IPS DF 6.9 (cell line): ENCODE data around the gene INSRR.

ENCODE experiments used
- DNase-seq: peaks from one replicate; pipeline ENCODE4 v3.0.0-alpha.2; 2013; ENCODE audit warnings: low read depth, low spot score
- H3K27ac ChIP-seq: one replicate; pipeline ENCODE4 v1.5.1; 2013; ENCODE audit warnings: low read length, control low read depth
- H3K27me3 ChIP-seq: 2 replicates; pipeline ENCODE4 v1.6.1; 2013; ENCODE audit warnings: mild to moderate bottlenecking, low read length; ENCODE audit not compliant: control insufficient read depth, insufficient read depth
- H3K36me3 ChIP-seq: 2 replicates; pipeline ENCODE4 v1.6.1; 2013; ENCODE audit warnings: low read length; ENCODE audit not compliant: control insufficient read depth, insufficient read depth
- H3K4me1 ChIP-seq: 2 replicates; pipeline ENCODE4 v1.6.1; 2013; ENCODE audit warnings: low read length; ENCODE audit not compliant: control insufficient read depth, insufficient read depth
- H3K4me3 ChIP-seq: 2 replicates; pipeline ENCODE4 v1.5.1; 2013; ENCODE audit warnings: mild to moderate bottlenecking, low read length
- H3K9me3 ChIP-seq: 2 replicates; pipeline ENCODE4 v1.6.1; 2013; ENCODE audit warnings: low read length, inconsistent platforms; ENCODE audit not compliant: control insufficient read depth, insufficient read depth
- WGBS: extraction: QIAGEN DNeasy Blood & Tissue Kit; methylation state at CpG from one replicate; pipeline ENCODE4 v1.1.7; 2013; ENCODE audit warnings: mixed read lengths, missing lambda C conversion rate; ENCODE audit not compliant: insufficient read length, insufficient coverage; 5-methylcytosine and 5-hydroxymethylcytosine counted together

Gene INSRR

DNA sequence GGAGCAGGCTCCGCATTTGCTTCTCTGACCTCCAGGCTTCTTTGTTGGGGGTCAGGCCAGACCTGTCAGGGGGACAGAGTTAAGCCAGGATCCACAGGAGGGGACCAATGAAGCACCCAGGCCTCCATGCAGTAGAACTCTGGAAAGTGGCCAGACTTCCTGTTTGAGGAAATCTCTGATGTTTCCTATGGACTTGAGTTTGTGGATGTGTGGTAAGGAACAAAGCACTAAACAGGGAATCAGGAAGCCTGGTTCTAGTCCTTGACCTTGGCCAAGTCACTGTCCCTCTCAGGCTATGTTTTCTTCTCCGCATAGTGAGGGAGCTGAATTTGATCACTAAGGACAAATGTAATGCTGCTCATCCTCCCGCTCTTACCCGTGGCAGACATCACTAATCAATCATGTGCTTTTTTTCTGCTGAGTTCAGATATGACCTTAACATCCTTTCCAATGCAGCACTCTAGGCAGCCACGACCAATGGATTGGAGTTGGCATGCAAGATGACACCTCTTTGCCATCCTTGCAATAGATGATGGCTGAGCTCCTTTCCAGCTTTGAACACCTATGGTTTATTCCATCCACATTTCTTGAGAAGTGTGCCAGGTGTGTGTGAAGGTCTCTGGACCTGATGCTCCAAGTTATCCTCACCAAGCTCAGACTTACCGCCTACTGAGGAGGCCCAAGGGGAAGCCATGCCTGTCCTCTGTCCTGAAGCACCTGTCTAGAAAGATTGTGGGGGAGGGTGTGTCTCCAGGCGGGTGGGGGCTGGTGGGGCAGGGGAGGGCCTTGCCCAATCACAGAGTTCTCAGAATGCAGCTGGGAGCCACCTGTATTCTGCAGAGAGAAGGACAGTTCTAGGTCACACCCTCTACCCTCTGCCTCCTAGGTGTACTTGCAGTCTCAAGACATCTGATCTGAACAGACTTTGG is 52.1 kb downstream of the INSRR start:
- Histone ChIP-seq H3K27ac (no peak overlapping the region), H3K9me3 (no peaks in the 10 kb centered on the region), H3K36me3 (no peaks in the 10 kb centered on the region), H3K4me3 (no peak overlapping the region), H3K4me1 (no peaks in the 10 kb centered on the region), H3K27me3 (no peaks in the 10 kb centered on the region)
- DNase-seq, result no peak
- WGBS, result no CpG with 5 or more reads among the region's 7 CpGs

DNA sequence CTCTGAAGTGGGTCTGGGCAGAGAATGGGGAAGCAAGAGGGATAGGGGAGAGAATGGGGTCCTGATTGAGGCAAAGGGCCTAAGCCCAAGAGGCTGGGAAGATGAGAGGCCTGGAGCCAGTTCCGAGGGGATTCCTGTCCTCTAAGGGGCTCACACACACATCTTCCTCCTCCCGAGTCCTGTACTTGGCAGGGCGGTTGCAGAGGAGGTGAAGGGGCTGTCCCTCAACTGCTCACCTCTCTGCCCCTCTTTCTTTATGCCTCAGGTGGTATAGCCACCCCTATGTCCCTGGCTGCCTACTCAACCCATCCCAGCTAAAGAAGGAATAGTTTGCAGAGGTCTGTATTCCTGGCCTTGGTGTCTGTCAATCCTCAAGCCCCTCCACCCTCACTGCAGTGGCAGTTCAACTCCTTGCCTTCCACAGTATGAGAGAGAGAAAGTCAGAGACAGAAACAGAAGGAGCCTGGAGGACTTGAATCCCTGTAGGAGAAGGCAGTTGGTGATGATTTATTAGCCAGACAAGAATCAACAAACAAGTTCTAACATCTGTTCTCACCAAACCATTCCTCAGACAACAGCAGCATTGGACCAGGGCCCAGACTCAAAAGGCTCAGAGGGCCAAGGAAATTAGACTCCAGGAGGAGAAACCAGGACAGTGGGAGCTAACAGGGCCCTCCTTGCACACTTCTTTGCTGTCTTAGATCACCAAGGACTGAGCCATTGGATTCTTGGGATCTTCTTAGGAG is 53.0 kb downstream of the INSRR start:
- Histone ChIP-seq H3K27me3 (no peaks in the 10 kb centered on the region), H3K9me3 (no peaks in the 10 kb centered on the region), H3K36me3 (0 out of 2 replicates have a peak, but pooled peaks cover 3% of the 10 kb centered on the region), H3K4me1 (no peaks in the 10 kb centered on the region), H3K27ac (no peak overlapping the region), H3K4me3 (no peak overlapping the region)
- DNase-seq, result no peak
- WGBS, result no CpG with 5 or more reads among the region's 3 CpGs

GRCh38 chr1:156804572-156805243 is 54.2 kb downstream of the INSRR start:
- Histone ChIP-seq H3K27ac (no peak overlapping the region), H3K4me1 (no peaks in the 10 kb centered on the region), H3K4me3 (no peak overlapping the region), H3K27me3 (no peaks in the 10 kb centered on the region), H3K9me3 (no peaks in the 10 kb centered on the region), H3K36me3 (peaks cover 5% of the 10 kb centered on the region; the same call in 1 of the 2 replicates)
- no peak for DNase-seq
- WGBS, result no CpG with 5 or more reads among the region's 6 CpGs

DNA sequence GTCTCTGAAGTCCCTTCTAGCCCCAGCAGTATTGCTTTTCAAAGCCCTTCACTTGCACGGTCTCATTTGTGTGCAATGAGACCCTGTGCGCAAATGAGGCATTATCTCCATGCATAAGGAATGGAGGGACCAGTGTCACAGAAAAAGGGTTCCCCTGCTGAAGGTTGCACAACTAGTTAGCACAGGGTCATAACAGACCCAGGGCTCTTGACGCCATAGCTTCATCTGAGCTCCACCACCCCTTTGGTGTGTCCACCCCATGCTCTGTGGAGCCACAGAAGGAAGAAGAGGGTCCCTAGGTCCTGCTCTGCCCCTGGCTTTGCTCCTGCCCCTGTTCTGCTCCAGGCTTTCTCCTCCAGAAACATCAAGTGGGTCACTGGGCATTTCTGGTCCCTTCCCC is 54.9 kb downstream of the INSRR start:
- no peak for DNase-seq
- no CpG with 5 or more reads among the region's 3 CpGs for WGBS
- H3K4me1 ChIP-seq, result no peaks in the 10 kb centered on the region
- H3K4me3 ChIP-seq, result no peak overlapping the region
- H3K36me3 ChIP-seq, result peaks cover 5% of the 10 kb centered on the region; the same call in 1 of the 2 replicates
- H3K27ac ChIP-seq, result no peak overlapping the region
- H3K9me3 ChIP-seq, result no peaks in the 10 kb centered on the region
- H3K27me3 ChIP-seq, result no peaks in the 10 kb centered on the region

DNA sequence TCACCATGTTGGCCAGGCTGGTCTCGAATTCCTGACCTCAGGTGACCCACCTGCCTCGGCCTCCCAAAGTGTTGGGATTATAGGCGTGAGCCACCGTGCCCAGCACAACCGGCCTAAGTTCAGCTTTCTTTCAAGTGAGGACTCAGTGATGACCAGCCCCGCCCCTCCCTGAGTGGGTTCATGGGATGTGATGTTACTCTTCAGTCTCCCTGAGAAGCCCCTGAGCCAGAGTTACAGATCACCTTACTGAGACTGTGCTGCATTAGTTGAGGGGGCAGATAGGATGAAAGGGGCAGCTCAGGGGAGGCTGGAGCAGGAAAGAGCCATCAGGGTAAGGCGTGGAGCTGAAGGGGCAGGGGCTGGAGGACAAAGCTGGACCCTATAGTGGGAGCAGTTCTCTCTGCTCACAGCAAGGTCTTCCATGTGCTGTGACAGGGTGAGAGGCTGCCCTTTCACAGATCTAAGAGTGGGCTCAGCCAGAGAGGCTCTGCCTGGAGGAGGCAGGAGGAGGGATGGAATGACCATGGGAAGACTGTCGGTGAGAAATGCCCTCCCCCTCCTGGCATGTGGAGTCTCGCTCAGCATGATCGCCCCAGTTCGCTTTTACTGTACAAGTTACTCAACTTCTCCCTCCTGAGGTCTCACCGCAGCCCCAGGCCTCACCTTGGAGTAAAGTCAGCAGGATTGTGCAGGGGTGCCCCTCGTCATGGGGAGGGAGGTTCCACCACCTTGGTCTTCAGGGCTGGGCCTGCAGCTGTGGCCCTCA is 55.6 kb downstream of the INSRR start:
- no peaks in the 10 kb centered on the region for H3K4me1 ChIP-seq

GRCh38 chr1:156802421-156802935 is 56.4 kb downstream of the INSRR start:
- DNase-seq, result no peak
- WGBS, result no CpG with 5 or more reads among the region's 8 CpGs
- Histone ChIP-seq H3K36me3 (peaks cover 14% of the 10 kb centered on the region; the same call in 1 of the 2 replicates), H3K27me3 (no peaks in the 10 kb centered on the region), H3K4me3 (no peak overlapping the region), H3K27ac (no peak overlapping the region), H3K9me3 (no peaks in the 10 kb centered on the region), H3K4me1 (no peaks in the 10 kb centered on the region)

More for the DNA sequence above, 55.6 kb downstream of the INSRR start:
- DNase-seq, result no peak
- no peaks in the 10 kb centered on the region for H3K27me3 ChIP-seq
- H3K4me3 ChIP-seq, result no peak overlapping the region
- no CpG with 5 or more reads among the region's 13 CpGs for WGBS
- H3K9me3 ChIP-seq, result no peaks in the 10 kb centered on the region
- no peak overlapping the region for H3K27ac ChIP-seq
- H3K36me3 ChIP-seq, result peaks cover 6% of the 10 kb centered on the region; the same call in 1 of the 2 replicates

GRCh38 chr1:156801409-156802121 is 57.4 kb downstream of the INSRR start:
- no peaks in the 10 kb centered on the region for H3K27me3 ChIP-seq
- no peaks in the 10 kb centered on the region for H3K9me3 ChIP-seq
- H3K36me3 ChIP-seq, result peaks cover 14% of the 10 kb centered on the region; the same call in 1 of the 2 replicates
- H3K4me3 ChIP-seq, result no peak overlapping the region
- no CpG with 5 or more reads among the region's 7 CpGs for WGBS
- no peaks in the 10 kb centered on the region for H3K4me1 ChIP-seq
- DNase-seq, result no peak
- no peak overlapping the region for H3K27ac ChIP-seq

- peaks cover 24% of the 10 kb centered on the region; the same call in 1 of the 2 replicates for H3K36me3 ChIP-seq
- no peaks in the 10 kb centered on the region for H3K9me3 ChIP-seq
- no peaks in the 10 kb centered on the region for H3K27me3 ChIP-seq
- no peak overlapping the region for H3K4me3 ChIP-seq
- H3K27ac ChIP-seq, result no peak overlapping the region
- no CpG with 5 or more reads among the region's 4 CpGs for WGBS
- peak; percentile 41 for DNase-seq
- H3K4me1 ChIP-seq, result no peaks in the 10 kb centered on the region
Observed at GRCh38 chr1:156797212-156797871, 61.6 kb downstream of the INSRR start.
